ENCODE data around the gene PPP1R37. TPM values are rescaled to one million over a fixed set of nuclear protein-coding genes. Genes with fewer than 3 reads are reported as not detected.

PPP1R37 gene
- total RNA-seq, 1 donor from 2014 or later = 36.5 TPM

DNA sequence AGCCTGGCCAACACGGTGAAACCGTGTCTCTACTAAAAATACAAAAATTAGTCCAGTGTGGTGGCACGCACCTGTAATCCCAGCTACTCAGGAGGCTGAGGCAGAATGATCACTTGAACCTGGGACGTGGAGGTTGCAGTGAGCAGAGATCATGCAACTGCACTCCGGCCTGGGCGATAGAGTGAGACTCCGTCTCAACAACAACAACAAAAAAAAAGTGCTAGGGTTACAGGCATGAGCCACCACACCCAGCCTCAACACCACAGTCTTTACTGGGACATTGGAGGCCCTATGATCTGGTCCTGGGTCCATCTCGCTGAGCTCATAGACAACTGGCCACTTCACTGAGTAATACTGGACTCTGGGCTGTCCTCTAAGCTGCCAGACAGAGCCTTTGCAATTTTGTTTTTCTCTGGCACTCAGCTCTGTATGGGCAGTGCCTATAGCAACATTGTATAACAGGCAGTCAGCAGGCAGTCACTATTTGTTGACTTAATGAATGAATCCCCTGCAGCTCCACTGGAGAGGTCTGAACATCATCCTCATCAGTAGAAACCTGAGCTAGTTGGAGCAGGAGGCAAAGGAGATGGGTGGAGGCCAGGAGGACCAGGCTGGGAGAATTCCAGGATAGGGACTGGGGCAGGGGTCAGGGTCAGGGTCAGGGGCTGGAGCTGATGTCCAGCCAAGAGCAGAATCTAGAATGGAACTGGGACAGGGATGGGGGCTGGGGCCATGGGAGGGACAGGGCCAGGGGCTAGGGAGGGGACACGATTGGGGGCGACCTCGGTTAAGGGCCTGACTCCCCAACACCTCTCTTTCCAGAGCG lies 93.7 kb downstream of the PPP1R37 start:
- H3K4me3 ChIP-seq (ENCODE audit: low read depth, low read length) = no peak overlapping the region
- TF ChIP-seq, protein P1, sequence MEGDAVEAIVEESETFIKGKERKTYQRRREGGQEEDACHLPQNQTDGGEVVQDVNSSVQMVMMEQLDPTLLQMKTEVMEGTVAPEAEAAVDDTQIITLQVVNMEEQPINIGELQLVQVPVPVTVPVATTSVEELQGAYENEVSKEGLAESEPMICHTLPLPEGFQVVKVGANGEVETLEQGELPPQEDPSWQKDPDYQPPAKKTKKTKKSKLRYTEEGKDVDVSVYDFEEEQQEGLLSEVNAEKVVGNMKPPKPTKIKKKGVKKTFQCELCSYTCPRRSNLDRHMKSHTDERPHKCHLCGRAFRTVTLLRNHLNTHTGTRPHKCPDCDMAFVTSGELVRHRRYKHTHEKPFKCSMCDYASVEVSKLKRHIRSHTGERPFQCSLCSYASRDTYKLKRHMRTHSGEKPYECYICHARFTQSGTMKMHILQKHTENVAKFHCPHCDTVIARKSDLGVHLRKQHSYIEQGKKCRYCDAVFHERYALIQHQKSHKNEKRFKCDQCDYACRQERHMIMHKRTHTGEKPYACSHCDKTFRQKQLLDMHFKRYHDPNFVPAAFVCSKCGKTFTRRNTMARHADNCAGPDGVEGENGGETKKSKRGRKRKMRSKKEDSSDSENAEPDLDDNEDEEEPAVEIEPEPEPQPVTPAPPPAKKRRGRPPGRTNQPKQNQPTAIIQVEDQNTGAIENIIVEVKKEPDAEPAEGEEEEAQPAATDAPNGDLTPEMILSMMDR (IDR thresholded peaks at IDR 0.05; ENCODE audit: insufficient read depth, low read length, poor library complexity, severe bottlenecking) = no peak
- H3K36me3 ChIP-seq (ENCODE audit: control insufficient read depth, insufficient read depth, low read length) = no peaks in the 10 kb centered on the region
- no peak for DNase-seq (ENCODE audit: low read depth)
- H3K27me3 ChIP-seq (ENCODE audit: control insufficient read depth, insufficient read depth, low read length) = no peaks in the 10 kb centered on the region

DNA sequence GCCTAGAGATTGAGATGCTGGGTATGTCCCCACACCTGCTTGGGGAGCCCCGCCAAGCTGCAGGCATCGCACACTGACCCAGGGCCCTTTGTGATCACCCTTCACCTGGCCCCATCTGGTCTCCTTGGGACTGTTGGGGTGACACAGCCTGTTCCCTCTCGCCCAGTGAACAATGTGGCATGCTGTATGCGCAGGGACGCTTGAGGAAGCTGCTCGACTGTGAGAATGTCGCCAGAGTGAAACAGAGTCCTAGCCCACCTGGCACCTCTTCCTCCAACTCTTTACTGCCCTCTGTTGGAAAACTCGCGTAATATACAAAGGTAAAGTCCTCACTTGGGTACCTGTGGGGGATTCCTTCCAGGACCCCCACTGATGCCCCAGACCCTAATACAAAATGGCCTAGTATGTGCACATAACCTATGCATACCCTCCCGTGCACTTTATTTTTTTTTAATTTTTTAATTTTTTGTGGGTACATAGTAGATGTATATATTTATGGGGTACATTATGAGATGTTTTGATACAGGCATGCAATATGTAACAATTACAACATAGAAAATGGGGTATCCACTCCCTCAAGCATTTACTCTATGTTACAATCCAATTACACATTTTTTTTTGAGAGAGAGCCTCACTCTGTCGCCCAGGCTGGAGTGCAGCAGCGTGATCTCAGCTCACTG lies 94.6 kb downstream of the PPP1R37 start:
- Histone ChIP-seq H3K4me3 (ENCODE audit: low read depth, low read length) (no peak overlapping the region), H3K36me3 (ENCODE audit: control insufficient read depth, insufficient read depth, low read length) (no peaks in the 10 kb centered on the region), H3K27me3 (ENCODE audit: control insufficient read depth, insufficient read depth, low read length) (no peaks in the 10 kb centered on the region)
- no peak for DNase-seq (ENCODE audit: low read depth)
- TF ChIP-seq, protein P1 (IDR thresholded peaks at IDR 0.05; ENCODE audit: insufficient read depth, low read length, poor library complexity, severe bottlenecking) = peak; percentile 72

DNA sequence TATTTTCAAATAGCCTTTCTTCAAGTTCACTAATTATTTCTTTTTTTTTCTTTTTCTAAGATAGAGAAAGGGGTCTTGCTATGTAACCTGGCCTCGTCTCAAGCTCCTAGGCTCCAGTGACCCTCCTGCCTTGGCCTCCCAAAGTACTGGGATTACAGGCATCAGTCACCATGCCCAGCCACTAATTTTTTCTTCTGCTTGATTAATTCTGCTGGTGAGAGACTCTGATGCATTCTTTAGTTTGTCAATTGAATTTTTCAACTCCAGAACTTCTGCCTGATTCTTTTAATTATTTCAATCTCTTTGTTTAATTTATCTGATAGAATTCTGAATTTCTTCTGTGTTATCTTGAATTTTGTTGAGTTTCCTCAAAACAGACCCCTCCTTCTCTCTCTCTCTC lies 97.0 kb downstream of the PPP1R37 start:
- H3K27me3 ChIP-seq (ENCODE audit: control insufficient read depth, insufficient read depth, low read length) = no peaks in the 10 kb centered on the region
- TF ChIP-seq, protein P1 (IDR thresholded peaks at IDR 0.05; ENCODE audit: insufficient read depth, low read length, poor library complexity, severe bottlenecking) = no peak
- H3K36me3 ChIP-seq (ENCODE audit: control insufficient read depth, insufficient read depth, low read length) = no peaks in the 10 kb centered on the region
- H3K4me3 ChIP-seq (ENCODE audit: low read depth, low read length) = no peak overlapping the region
- no peak for DNase-seq (ENCODE audit: low read depth)

DNA sequence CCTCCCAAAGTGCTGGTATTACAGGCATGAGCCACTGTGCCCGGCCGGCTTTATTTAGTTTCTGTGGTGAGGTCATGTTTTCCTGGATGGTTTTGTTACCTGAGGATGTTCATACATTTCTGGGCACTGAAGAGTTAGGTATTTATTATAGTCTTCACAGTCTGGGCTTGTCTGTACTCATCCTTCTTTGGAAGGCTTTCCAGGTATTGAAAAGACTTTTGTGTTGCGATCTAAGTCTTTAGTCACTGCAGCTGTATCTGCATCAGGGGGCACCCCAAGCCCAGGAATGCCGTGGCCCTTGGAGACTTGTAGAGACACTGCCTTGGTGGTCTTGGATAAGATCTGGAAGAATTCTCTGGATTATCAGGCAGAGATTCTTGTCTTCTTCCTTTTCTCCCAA lies 98.4 kb downstream of the PPP1R37 start:
- H3K36me3 ChIP-seq (ENCODE audit: control insufficient read depth, insufficient read depth, low read length) = no peaks in the 10 kb centered on the region
- no peaks in the 10 kb centered on the region for H3K27me3 ChIP-seq (ENCODE audit: control insufficient read depth, insufficient read depth, low read length)
- TF ChIP-seq, protein P1 (IDR thresholded peaks at IDR 0.05; ENCODE audit: insufficient read depth, low read length, poor library complexity, severe bottlenecking) = no peak
- no peak for DNase-seq (ENCODE audit: low read depth)
- H3K4me3 ChIP-seq (ENCODE audit: low read depth, low read length) = no peak overlapping the region

DNA sequence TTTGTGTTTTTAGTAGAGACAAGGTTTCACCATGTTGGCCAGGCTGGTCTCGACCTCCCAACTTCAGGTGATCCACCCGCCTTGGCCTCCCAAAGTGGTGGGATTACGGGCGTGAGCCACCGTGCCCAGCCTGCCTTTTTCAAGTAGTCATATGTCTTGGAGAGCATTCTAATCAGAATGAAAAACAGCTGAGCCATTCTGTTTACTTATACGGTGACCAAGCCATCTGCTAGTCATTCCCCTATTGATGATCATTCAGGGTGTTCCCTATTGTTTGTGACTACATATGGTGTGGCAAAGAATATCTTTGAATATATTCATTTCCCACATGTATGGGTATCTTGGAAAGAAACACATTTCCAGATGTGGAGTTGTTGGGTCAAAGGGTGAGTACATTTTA lies 102.8 kb downstream of the PPP1R37 start:
- no peak overlapping the region for H3K4me3 ChIP-seq (ENCODE audit: low read depth, low read length)
- H3K27me3 ChIP-seq (ENCODE audit: control insufficient read depth, insufficient read depth, low read length) = peaks cover 2% of the 10 kb centered on the region
- no peak for DNase-seq (ENCODE audit: low read depth)
- TF ChIP-seq, protein P1 (IDR thresholded peaks at IDR 0.05; ENCODE audit: insufficient read depth, low read length, poor library complexity, severe bottlenecking) = no peak
- H3K36me3 ChIP-seq (ENCODE audit: control insufficient read depth, insufficient read depth, low read length) = no peaks in the 10 kb centered on the region

Other genes starting within 250 kb of the PPP1R37 start
- gene NECTIN2, start 246.9 kb upstream of the PPP1R37 start, total RNA-seq = 240 and 243 TPM in 2 replicates
- gene TOMM40, start 201.9 kb upstream of the PPP1R37 start, total RNA-seq = 65.3 and 73.7 TPM in 2 replicates
- 89.0 and 98.1 TPM in 2 replicates for gene APOE, start 187.4 kb upstream of the PPP1R37 start, total RNA-seq
- 1.9 and 3.5 TPM in 2 replicates for gene APOC1, start 178.6 kb upstream of the PPP1R37 start, total RNA-seq
- not detected in 2 replicates for gene APOC4, start 150.9 kb upstream of the PPP1R37 start, total RNA-seq
- not detected in 2 replicates for gene APOC2, start 147.1 kb upstream of the PPP1R37 start, total RNA-seq
- 58.0 and 74.8 TPM in 2 replicates for gene CLPTM1, start 137.8 kb upstream of the PPP1R37 start, total RNA-seq
- 60.0 and 76.7 TPM in 2 replicates for gene RELB, start 91.7 kb upstream of the PPP1R37 start, total RNA-seq
- 65.7 and 77.9 TPM in 2 replicates for gene CLASRP, start 54.1 kb upstream of the PPP1R37 start, total RNA-seq
- gene ZNF296, start 16.7 kb upstream of the PPP1R37 start, total RNA-seq = 1.0 and 1.1 TPM in 2 replicates
- gene GEMIN7, start 13.9 kb upstream of the PPP1R37 start, total RNA-seq = 50.8 and 63.6 TPM in 2 replicates
- gene NKPD1, start 67.8 kb downstream of the PPP1R37 start, total RNA-seq = 0.07 and 0.46 TPM in 2 replicates
- gene TRAPPC6A, start 85.1 kb downstream of the PPP1R37 start, total RNA-seq = 33.8 and 36.4 TPM in 2 replicates
- gene BLOC1S3, start 85.6 kb downstream of the PPP1R37 start, total RNA-seq = 21.9 and 25.0 TPM in 2 replicates
- gene EXOC3L2, start 152.2 kb downstream of the PPP1R37 start, total RNA-seq = 0.27 TPM in 1 of 2 replicates, not detected in the other
- gene MARK4, start 158.1 kb downstream of the PPP1R37 start, total RNA-seq = 21.8 and 21.9 TPM in 2 replicates
- gene CKM, start 229.7 kb downstream of the PPP1R37 start, total RNA-seq = not detected in 2 replicates
- 8.6 and 8.9 TPM in 2 replicates for gene KLC3, start 247.6 kb downstream of the PPP1R37 start, total RNA-seq